GM19238 (cell line): ENCODE results near the gene MAGI2.

Experiments used
- DNase-seq: peaks from one replicate; pipeline ENCODE4 v3.0.0; 2011; ENCODE audit warnings: low spot score; ENCODE audit not compliant: insufficient read length

The MAGI2 gene

DNA sequence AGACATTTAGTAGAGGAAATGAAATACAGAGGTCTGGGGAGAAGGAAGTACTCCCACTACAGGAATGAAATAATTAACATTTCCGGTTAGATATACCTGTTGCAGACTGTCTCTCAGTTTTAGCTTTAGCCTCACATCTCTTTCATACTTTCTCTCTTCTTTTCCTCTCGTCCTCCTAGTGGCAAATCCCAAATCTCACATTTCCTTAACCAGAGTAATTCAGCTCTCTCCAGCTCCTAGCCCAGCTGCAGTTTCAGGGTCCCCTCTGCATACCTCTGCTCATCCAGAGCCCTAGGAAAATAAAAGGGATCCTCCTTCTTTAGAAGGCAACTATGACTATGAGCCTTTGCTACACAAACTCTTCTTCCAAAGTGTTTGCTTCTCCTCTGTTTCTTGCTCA is 1011.7 kb downstream of the MAGI2 start:
- DNase-seq, result no peak

DNA sequence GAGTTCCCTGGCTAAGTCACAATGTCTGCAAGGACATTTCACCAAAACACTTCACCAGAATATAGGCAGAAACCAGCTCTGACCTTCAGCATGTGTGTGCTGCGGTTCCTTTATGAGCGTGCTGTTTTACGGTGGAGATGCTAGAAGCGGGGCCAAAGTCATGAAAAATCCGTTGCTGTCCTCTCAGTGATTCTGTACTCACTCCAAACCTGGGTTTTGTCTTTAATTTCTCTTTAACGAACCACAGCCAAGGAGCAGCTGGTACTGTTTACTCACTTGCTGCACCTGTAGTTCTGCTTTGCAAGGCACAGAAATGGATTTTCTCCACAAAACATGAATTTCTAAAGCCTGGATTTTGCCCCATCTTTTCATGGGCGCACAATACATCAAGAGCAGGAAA is 1015.0 kb downstream of the MAGI2 start:
- no peak for DNase-seq

DNA sequence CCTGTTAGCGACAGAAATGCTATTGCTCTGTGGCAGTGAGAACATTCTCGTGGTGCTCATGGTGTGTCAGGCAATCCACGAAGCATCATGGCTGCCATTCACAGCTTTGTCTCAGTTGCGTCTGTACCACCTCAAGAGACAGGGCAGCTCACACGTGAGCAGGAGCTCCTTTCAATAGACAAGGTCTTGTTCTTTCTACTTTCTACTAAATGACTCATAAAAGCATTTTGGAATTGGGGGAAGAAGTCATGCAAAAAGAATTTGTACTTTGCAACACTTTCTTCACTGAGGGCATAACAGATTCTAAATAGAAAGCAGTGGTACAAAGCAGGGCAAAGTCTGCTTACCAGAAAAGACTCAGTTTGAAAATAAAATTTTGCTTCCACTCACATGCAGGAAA is 1016.3 kb downstream of the MAGI2 start:
- DNase-seq, result no peak

DNA sequence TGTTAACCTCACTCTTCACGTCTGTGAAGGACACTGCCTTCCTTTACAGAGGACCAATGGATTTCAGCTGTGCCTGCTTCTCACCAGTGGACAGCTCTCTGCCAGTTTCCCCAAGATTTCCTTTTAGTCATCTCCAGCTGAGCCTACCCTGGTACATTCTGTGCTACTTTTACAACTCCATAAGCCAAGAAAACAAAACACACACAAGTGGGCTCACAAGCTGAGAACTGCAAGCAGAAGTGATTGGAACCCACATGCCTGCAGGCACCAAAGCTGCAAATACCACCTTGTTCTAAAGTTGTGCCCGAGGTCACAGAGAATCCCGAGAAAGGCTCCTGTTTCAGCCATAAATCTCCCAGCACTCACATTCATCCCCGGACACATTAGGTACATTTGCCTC is 1018.1 kb downstream of the MAGI2 start:
- no peak for DNase-seq

DNA sequence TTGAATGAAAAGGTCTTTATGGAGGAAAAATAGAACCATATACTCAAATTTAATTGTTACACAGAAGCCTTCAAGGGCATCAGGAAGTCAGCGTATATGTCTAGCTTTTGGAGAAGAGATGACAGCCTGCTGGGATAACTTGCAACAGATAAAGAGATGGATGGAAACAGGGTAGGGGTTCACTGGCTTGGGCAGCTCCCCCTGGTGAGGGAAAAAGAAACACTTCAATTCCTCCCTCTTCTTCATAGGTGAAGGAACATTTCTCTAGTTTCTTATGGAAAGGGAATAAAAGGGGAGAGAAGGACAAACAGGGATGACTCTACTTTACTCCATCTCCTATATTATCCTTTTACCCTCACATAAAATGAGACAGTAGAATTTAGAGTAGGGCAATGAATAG is 1019.2 kb downstream of the MAGI2 start:
- no peak for DNase-seq

DNA sequence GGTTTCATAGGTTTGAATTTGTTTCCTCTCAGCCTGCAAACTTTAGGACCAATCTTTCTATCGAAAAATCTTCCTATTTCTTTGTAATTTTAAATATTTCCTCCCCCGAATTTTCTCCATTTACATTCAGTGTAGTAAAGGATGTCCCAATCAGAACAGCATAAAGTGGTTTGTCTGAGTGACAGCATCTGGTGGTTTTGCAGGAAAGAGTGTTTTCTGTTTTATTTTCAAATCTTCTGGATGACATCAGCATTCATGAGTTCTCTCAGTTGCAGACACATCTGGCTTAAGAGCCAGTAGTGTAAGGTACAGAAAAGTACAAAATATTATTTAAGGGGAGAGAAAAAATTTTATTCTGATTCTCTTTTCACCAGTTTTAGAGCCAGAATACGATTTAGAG is 1020.0 kb downstream of the MAGI2 start:
- no peak for DNase-seq

DNA sequence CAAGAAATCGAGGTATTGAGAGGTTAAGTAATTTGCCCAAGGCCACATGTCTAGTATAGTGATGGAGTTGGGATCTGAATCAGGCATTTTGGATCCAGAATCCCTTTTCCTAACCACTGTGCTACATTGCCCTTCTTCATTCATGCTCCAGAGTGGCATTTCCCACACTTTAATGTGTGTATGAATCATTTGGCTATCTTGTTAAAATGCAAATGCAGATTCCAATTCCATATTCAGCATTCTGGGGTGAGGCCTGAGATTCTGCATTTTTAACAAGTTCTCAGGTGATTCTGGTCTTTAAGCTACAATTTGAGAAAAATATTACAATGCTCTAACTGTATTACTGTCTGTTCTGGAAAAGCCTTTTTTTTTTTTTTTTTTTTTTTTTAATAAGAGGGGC is 1023.6 kb downstream of the MAGI2 start:
- DNase-seq, result no peak

DNA sequence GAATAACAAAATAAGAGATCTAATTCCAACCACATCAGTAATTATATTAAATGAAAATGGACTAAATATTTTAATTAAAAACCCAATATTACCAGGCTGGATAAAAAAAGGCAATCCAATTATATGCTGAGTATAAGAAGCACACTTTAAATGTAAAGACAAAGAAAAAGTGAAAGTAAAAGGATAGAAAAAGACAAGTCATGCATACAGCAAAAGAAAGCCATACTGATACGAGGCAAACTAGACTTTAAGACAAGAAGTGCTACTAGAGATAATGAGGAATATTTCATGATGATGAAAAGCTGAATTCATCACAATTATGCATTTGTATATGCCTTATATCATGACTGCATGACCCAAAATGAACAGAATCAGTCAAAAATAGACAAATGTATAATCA is 1026.3 kb downstream of the MAGI2 start:
- DNase-seq, result no peak

DNA sequence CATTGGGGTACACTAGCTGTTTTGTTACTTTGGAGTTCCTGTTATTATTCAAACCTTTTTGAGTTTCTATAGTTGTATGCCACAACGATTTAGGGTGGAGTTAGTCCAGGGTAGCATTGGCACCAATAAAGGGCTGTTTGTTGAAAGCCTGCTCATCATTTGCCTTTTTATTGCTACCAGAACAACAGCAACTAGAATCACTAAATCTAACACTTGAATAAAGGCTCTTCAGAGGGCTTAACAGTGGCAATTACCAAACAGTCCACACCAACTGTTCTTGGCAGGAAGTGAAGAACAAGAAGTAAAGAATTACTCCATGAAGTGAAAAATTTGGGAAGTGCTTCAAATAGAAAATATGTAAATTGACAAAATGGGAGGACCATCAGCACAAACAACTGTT is 1033.5 kb downstream of the MAGI2 start:
- DNase-seq, result no peak

DNA sequence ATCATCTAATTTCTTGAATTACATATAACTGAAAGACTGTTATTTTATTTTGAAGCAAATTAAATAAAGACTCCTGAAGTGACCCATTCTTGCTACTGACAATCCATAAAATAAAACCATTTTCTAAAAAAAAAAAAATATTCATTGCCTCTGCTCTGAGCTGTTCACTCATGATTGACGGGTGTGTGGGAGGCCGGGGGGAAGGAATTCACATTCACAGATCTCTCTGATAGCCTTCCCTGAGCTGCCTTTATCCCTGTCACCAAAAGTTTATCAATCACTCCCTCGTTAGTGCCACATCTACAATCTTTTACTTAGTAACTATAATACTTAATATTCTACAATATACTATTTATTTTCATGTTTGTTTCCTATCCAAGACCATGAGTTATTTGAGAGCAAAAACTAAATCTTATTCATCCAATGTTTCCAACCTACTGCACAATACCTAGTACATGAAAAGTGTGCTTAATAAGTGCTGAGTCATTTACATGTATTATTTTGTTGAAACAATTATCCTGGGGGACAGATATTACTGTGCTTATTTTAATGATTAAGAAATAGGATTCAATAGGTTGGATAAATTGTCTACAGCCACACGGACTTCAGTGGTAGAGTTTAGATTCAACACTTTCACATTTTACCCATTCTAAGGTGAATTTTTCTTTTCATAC is 1036.2 kb downstream of the MAGI2 start:
- DNase-seq, result no peak

DNA sequence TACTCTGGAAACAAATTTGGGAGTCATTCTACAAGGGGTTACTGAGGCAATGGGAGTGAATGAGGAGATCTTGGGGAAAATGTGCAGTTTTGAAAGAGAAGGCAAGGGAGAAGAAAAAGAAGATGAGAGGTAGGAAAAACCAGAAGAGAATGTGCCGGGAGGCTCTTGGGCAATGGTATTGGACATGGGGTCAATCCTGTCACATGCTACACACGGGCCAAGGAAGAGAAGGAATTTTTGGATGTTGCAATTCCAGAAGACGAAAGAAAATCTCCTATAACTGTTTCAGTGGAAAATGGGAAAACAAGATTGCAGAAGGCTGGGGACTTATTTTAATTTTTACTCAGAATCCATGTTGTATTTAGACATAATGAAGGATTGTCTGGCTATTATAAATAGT is 1039.9 kb downstream of the MAGI2 start:
- no peak for DNase-seq

DNA sequence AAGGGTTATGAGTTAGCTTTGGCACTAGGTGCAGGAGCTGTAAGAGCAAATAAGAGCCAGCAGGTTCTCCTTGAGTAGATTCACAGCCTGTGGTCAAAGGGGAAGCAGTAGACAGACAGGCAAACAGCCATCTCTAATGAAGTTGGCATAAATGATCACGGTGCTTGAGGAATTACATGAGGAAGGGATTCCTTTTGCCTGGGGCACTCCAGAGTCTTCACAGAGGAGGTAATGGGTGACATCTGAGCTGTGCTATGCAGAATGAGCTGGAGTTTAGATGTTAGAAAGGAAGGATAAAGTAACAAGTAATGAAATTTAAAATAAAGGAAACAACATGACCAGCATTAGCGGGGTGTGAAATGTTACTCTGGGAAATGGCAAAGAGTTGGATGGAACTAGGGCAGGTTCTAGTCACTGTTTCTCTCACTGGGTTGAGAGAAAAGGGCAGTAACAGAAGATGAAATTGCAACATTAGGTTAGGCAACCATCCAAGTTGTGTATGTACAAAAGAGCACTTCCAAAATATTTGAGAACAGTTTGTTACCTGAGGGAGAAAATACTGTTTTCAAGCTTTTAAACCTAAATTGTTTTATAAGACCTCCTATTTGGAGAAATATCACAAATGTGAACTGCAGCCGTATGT is 1041.1 kb downstream of the MAGI2 start:
- DNase-seq, result no peak

DNA sequence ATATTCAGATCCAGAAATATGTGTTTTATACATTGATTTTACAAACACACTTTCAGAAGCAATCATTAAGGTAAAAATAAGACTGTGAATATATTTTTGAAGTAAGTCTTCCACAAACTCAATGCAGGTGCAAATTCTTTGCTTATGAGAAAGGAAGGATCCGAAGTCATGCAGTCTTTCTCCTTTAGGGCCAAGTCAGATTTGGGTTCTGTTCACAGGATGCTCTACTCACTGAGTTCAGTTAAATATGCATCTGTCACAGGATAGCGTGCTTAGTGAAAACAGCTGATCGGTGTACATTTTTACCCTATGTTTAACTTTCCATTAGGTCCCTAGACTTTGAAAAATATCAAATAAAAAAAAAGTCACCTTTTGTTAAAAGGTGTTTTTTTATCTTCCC is 1046.4 kb downstream of the MAGI2 start:
- DNase-seq, result no peak

DNA sequence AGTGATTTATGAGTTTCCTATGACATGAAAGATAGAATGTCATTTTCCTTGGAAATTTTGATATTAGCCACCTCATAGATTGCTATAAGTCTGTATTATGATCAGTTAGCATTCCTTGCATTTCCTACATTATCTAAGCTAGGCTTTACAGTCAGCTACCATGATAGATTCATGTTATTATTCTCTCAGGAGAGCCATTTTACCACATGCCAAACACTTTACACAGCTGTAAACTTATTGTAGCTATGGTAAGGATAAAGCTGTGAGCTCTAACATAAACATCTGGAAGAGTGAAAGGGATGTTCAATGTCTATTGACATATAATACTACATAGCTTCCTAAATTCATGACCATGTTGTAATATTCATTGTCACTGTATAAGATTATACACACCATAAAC is 1046.9 kb downstream of the MAGI2 start:
- DNase-seq, result no peak

DNA sequence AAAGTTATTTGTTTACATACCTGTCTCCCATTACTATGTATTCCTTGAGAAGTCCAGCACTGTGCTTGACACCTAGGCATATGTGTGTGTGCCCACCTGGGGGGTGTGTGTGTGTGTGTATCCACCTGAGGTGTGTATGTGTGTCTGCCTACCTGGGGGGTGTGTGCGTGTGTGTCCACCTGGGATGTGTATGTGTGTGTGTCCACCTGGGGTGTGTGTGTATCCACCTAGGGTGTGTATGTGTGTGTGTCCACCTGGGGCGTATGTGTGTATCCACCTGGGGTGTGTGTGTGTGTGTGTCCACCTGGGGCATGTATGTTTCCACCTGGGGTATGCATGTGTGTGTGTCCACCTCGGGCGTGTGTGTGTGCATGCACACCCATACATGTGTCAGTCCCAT is 1051.4 kb downstream of the MAGI2 start:
- DNase-seq, result no peak

DNA sequence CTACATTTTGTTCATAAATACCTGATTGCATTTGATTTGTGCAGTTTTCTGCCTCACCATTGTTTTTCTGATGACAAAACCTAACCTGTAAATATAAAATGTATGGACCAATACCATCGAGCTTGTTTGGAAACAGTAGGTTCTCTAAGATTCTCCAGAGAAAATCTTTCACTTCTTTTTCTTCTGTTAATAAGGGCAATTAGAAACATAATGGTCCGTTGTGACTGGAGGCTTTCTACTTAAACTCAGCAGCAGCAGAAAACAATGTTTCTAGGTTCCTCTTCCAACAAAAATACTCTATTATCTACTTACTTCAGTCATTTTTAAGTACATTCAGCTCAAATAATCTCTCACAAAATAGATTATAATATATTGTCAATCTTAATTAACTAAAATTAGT is 1053.4 kb downstream of the MAGI2 start:
- DNase-seq, result no peak

DNA sequence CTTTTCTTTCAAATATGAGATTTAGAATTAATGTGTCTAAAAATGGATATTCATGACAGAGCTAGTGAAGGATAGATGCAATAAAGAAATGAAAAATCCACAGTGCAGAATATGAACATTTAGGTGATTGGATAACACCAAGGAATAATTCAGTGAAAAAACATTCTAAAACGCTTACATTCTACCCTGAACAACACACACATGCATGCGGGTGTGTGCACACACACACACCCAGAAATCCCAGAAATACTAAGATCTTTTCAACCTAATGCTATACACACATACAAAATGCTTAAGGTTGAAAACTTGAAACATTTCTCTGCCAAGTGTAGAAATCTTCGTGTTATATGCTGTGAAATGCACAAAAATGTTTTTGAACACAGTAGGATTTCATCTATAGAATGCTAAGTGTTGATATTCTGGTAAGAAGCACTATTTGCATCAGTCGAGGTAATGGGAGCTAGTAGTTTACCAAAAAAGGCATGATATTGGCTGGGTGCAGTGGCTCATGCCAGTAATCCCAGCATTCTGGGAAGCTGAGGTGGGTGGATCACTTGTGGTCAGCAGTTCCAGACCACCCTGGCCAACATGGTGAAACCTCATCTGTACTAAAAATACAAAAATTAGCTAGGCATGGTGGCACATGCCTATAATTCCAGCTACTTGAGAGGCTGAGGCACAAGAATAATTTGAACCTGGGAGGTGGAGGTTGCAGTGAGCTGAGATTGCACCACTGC is 1054.3 kb downstream of the MAGI2 start:
- DNase-seq, result no peak

DNA sequence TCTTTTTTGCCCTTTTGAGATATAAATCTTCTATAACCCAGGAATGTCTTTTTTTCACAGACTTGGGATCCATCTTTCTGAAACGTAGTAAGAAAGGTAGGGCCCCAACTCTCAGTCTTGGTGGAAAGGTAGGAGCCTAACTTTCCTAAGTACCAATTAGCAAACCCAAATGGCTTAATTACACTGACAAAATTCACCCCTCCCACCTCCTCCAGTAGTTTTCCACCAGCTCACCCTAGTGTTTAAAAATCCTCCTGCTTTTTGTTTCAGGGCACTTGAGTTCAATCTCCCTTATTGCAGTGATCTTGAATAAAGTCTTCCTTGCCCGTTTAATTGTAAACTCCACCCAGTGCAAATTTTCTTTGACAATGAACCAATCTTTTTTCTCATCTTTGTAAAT is 1054.9 kb downstream of the MAGI2 start:
- no peak for DNase-seq

DNA sequence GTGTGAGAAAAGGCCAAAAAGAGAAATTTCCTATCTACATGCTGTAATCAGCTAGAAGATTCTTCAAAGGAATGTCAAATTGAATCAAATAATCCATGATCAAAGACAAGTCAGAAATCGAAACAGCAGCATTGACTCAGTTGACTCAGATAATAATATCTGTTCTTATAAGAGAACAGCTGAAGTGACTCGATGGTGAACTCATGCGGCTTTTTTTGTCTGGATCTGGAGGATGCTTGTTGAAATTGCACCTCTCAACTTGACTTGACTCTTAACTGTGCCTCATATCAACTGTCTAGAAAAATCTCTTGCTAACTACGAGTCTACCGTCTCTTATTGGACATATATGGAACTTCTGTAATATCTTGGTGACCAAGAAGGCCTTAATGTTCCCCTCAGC is 1055.4 kb downstream of the MAGI2 start:
- no peak for DNase-seq

DNA sequence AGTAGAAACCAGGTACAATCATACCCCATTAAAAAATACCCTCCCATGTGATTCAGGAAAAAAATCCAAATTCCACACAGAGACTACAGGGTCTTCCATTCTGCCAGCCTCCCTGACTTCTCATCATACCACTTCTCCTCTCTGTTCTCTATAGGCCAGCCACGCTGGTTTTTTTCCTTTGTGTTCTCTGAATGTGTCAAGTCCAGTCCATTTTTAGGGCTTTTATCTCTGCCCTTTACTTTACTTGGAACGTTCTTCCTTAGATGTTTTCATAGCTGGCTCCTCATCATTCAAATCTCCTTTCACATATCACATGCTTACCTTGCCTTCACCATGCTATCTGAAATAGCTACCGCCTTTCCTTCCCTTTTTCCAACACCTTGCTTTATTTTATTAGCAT is 1057.3 kb downstream of the MAGI2 start:
- no peak for DNase-seq

DNA sequence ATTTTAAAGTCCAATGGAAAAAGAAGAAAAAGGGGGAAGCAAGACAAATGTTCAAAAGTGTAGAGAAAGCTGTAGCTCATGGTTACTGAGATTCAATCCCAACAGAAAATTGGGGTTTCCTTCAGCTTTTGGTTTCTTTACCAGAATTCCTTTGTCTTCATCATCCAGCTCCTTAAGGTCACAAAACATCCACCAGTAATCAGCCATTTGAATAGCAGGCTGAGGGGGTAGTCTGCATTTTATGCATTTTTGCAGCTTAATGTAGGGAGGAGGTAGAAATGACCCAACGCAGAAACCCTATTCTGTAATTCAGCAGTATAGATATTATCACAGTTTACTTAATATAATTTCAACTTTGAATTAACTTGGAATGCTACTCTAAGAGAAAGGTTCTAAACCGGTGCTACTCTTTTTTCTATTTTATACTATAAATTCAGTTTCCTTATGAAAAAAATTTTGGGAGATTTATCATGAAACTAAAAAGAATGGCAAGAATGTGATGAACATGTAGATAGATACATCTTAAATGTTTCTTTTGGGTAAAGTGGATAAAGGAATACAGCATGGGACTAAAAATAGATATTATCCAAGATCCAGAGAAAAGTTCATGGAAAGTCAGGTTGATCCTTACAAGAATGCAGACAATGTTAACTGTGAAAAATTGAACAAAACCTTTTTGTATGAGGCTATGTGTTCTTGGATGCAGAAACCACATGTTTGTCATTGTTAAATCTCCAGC is 1058.0 kb downstream of the MAGI2 start:
- DNase-seq, result no peak

DNA sequence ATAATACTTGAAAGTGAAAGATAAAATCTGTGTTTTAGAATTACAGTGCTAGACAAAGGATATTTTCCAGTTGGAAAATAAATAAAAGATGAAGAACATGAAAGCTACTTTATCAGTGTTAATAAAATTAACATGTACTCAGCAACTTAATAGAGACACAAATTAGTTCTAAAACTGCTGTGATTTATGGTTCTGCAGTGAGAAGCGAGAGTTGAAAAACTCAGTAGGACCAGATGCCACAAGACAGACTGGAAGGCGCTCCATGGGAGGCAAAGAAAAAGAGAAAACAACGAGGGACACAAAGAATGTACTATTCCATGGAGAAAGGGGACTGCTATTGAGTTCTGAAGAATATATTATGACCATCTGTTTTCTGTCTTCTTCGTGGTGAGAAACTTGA is 1064.4 kb downstream of the MAGI2 start:
- no peak for DNase-seq
